Measurements from ENCODE around the gene GRID2.

DNA sequence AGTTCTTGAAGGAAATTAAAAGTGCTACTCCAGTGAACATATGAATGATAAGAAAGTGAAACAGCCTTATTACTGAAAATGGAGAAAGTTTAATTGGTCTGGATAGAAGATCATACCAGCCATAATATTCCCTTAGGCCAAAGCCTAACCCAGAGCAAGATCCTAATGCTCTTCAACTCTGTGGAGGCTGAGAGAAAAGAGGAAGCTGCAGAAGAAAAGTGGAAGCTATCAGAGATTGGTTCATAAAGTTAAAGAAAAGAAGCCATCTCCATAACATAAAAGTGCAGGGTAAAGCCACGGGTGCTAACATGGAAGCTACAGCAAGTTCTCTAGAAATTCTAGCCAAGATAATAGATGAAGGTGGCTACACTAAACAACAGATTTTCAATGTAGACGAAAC lies 1439.3 kb downstream of the GRID2 start:
- TF ChIP-seq, protein P1, sequence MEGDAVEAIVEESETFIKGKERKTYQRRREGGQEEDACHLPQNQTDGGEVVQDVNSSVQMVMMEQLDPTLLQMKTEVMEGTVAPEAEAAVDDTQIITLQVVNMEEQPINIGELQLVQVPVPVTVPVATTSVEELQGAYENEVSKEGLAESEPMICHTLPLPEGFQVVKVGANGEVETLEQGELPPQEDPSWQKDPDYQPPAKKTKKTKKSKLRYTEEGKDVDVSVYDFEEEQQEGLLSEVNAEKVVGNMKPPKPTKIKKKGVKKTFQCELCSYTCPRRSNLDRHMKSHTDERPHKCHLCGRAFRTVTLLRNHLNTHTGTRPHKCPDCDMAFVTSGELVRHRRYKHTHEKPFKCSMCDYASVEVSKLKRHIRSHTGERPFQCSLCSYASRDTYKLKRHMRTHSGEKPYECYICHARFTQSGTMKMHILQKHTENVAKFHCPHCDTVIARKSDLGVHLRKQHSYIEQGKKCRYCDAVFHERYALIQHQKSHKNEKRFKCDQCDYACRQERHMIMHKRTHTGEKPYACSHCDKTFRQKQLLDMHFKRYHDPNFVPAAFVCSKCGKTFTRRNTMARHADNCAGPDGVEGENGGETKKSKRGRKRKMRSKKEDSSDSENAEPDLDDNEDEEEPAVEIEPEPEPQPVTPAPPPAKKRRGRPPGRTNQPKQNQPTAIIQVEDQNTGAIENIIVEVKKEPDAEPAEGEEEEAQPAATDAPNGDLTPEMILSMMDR (IDR thresholded peaks at IDR 0.05), result no peak
- TF ChIP-seq POLR2A (IDR thresholded peaks at IDR 0.05), result no peak
